ENCODE results near the gene COG4. TPM values are rescaled to one million over a fixed set of nuclear protein-coding genes. Genes with fewer than 3 reads are reported as not detected.
A peak's percentile ranks its signal among the peaks of the same experiment; 100 is the strongest.

Gene COG4
- total and polyA plus RNA-seq, 9 donors: 27.4 to 46.5 (median 36.3) TPM

- no peak for TF ChIP-seq POLR2A (IDR thresholded peaks at IDR 0.05)
- TF ChIP-seq CTCF (IDR thresholded peaks at IDR 0.05): no peak
- no peak for TF ChIP-seq EP300 (IDR thresholded peaks at IDR 0.05)
- Histone ChIP-seq H3K27ac (no peak overlapping the region), H3K4me1 (ENCODE audit: insufficient read depth) (peaks cover 4% of the 10 kb centered on the region), H3K36me3 (no peaks in the 10 kb centered on the region), H3K4me3 (no peak overlapping the region), H3K9me3 (no peaks in the 10 kb centered on the region), H3K27me3 (no peaks in the 10 kb centered on the region)
- no peak for DNase-seq
- intact Hi-C loops (cut with DNase I): no loop called here
- WGBS, 3 donors: 65 to 78% (median 68%) methylated on average over 11 of the region's 11 CpGs
Observed at GRCh38 chr16:70440009-70440692, 83.2 kb downstream of the COG4 start.

- H3K4me1 ChIP-seq (ENCODE audit: insufficient read depth): peaks cover 7% of the 10 kb centered on the region
- no peaks in the 10 kb centered on the region for H3K27me3 ChIP-seq
- no peaks in the 10 kb centered on the region for H3K9me3 ChIP-seq
- peak within 1 kb of the TSS; percentile 30 to 70 for H3K27ac ChIP-seq
- TF ChIP-seq CTCF (IDR thresholded peaks at IDR 0.05): peak in 1 of 3 donors; percentile 22
- TF ChIP-seq EP300 (IDR thresholded peaks at IDR 0.05): no peak
- WGBS, 3 donors: 0 to 1% (median 0%) methylated on average over 41 to 85 of the region's 86 CpGs
- peak; percentile 95 to 97 (median 96) for DNase-seq
- intact Hi-C loops (cut with DNase I): loop anchor here in 2 of 4 donors (5.0 kb wide), 2 partner anchors 47 to 57 kb away; no protein-coding TSS in a partner anchor
- H3K36me3 ChIP-seq: no peaks in the 10 kb centered on the region
- H3K4me3 ChIP-seq: peak within 1 kb of the TSS; percentile 81
Observed at GRCh38 chr16:70438969-70439862, 84.1 kb downstream of the COG4 start, which contains the start of gene ST3GAL2. TSS of gene ST3GAL2 (minus strand) at chr16:70439100. CDS start at chr16:70398530, 40,570 bp downstream.

- intact Hi-C loops (cut with DNase I): loop anchor here in 2 of 4 donors (5.0 kb wide), 2 partner anchors 46 to 56 kb away; no protein-coding TSS in a partner anchor
- H3K27ac ChIP-seq: peak overlapping the region in 1 of 2 donors; percentile 70
Observed at GRCh38 chr16:70438585-70438968, 84.8 kb downstream of the COG4 start.

More at GRCh38 chr16:70438585-70438968, 84.8 kb downstream of the COG4 start:
- TF ChIP-seq CTCF (IDR thresholded peaks at IDR 0.05) (no peak), POLR2A (IDR thresholded peaks at IDR 0.05) (no peak), EP300 (IDR thresholded peaks at IDR 0.05) (no peak)
- Histone ChIP-seq H3K4me3 (peak overlapping the region; percentile 81), H3K36me3 (no peaks in the 10 kb centered on the region), H3K4me1 (ENCODE audit: insufficient read depth) (peaks cover 13% of the 10 kb centered on the region), H3K9me3 (no peaks in the 10 kb centered on the region), H3K27me3 (no peaks in the 10 kb centered on the region)
- WGBS, 3 donors: 0 to 1% (median 0%) methylated on average over 19 to 39 of the region's 39 CpGs
- DNase-seq: peak; percentile 48 to 80 (median 72)
